GM12801 (cell line): ENCODE results near the gene AGAP1.

Experiments used
- TF ChIP-seq, protein P1 (sequence below): IDR thresholded peaks from one replicate; pipeline ENCODE4 v1.5.1; 2011; ENCODE audit warnings: control low read depth; ENCODE audit not compliant: insufficient read length; ENCODE audit errors: extremely low read depth

Gene AGAP1

DNA sequence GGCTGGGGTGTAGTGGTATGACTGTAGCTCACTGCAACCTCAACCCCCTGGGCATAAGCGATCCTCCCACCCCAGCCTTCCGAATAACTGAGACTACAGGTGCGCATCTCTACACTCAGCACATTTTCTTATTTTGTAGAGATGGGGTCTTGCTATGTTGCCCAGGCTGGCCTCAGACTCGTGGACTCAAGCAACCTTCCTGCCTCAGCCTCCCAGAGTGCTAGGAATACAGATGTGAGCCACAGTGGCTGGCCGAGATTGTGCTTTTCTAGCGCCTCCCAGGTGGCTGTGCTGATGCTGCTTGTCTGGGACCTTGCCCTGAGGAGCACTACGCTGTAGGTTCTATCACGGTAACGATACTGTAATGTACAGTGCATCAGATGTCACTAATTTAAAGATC, 155.6 kb downstream of the AGAP1 start:
- TF ChIP-seq, protein P1, sequence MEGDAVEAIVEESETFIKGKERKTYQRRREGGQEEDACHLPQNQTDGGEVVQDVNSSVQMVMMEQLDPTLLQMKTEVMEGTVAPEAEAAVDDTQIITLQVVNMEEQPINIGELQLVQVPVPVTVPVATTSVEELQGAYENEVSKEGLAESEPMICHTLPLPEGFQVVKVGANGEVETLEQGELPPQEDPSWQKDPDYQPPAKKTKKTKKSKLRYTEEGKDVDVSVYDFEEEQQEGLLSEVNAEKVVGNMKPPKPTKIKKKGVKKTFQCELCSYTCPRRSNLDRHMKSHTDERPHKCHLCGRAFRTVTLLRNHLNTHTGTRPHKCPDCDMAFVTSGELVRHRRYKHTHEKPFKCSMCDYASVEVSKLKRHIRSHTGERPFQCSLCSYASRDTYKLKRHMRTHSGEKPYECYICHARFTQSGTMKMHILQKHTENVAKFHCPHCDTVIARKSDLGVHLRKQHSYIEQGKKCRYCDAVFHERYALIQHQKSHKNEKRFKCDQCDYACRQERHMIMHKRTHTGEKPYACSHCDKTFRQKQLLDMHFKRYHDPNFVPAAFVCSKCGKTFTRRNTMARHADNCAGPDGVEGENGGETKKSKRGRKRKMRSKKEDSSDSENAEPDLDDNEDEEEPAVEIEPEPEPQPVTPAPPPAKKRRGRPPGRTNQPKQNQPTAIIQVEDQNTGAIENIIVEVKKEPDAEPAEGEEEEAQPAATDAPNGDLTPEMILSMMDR = no peak

DNA sequence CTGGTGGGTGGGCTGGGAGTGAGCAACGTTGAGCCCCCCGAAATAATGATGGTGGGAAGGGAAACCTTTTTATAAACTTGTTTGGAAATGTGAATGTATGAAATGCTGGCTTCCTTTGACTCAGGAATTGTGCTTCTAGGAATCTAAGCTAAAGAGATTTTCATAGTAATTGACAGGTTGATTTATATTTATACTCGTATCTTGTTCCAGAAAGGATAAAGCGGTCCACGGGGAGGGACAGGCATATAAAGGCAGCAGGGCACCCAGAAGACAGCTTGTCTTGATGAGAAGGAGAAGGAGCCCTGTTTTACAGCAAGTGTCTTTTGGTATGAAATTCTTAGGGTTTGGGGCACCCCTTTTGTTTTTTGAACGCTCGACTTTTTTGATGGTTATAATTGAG, 157.8 kb downstream of the AGAP1 start:
- TF ChIP-seq, protein P1 = no peak

GRCh38 chr2:235654103-235654813, 160.4 kb downstream of the AGAP1 start:
- TF ChIP-seq, protein P1 = no peak

GRCh38 chr2:235658351-235659174, 164.7 kb downstream of the AGAP1 start:
- TF ChIP-seq, protein P1 = no peak

GRCh38 chr2:235659767-235660322, 166.0 kb downstream of the AGAP1 start:
- TF ChIP-seq, protein P1 = no peak

- TF ChIP-seq, protein P1 = no peak
Measured at GRCh38 chr2:235660484-235661082, 166.7 kb downstream of the AGAP1 start.

- TF ChIP-seq, protein P1 = no peak
Measured at GRCh38 chr2:235661167-235661937, 167.5 kb downstream of the AGAP1 start.
